HG03439 (cell line): Measurements from ENCODE around the gene EDC3.

Source experiments
- ATAC-seq: cut with Tn5 transposase; IDR thresholded peaks from one replicate; pipeline ENCODE4 v1.9.1; 2021; ENCODE audit warnings: mild to moderate bottlenecking, moderate library complexity; ENCODE audit not compliant: unreplicated experiment

Gene EDC3

DNA sequence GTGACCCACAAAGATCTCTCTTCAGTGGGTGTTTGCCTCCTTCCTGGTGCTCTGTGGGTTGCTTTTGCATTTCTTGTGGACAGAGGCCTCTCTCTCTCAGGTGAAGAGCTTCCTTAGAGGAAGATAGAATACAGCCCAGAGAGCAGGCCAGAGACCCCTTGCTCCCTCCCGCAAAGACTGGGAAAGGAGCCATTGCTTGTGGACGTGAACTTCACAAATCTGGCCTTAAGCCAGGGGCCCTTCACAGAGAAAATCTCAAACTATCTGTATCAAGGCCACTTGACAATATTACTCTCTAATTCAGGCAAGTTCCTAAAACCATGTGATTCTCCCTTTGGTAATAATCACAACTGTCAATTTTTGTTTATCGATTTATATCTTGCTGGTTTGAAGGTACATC, 110.6 kb downstream of the EDC3 start:
- ATAC-seq = no peak

- ATAC-seq = no peak
Measured at GRCh38 chr15:74584779-74585178, 111.0 kb downstream of the EDC3 start.

- ATAC-seq = no peak
Measured at GRCh38 chr15:74584204-74584603, 111.6 kb downstream of the EDC3 start.
